NCI-H2196 (cell line): ENCODE measurements around the gene ZRANB1.
"Not testable (repeated sequence)": the region's sequence is repeated elsewhere in the genome, so short reads cannot be mapped to it uniquely, and the experiment has no call there.

Source experiments
- DNase-seq: peaks from one replicate; lab custom pipeline; 2025; ENCODE audit not compliant: unreplicated experiment; lab: John Stamatoyannopoulos, UW

The ZRANB1 gene

GRCh38 chr10:124962421-124962820 is 20.5 kb downstream of the ZRANB1 start:
- no peak for DNase-seq

DNA sequence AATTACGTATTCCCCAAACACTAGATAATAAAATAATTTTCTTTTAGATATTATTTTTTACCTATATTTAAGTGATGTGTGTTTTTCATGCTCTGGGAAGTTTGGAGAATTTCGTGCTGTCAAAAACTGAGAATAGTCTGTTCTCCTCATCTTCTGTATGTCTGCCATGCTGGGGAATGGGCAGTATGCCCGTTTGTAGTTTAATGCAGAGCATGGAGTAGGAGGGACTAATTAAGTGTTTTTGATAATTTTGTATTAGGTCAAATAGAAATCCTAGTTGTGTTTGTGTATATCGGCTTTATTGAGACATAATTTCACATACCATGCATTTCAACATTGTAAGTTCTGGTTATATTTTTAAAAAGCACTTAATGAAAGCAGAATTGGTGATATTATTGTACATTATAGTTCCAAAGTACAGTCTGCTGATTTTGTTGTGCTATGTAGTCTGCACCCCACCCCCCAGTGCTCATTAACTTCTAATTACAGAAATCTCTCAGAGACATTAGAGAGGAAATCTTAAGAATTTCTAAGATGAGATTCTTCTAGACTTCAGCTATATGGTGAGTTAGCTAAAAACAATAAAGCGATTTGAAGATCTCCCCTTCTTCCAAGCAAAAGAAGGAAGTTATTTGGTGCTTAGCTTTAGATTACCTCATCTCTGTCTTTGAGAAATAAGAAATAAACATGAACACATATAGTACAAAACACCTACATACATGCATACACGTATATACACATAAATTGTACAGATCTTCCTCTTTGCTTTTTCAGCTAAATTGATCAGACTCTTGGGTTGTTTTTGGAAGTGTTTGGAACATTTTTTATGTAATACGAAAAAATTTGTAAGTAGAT is 22.2 kb downstream of the ZRANB1 start:
- no peak for DNase-seq

DNA sequence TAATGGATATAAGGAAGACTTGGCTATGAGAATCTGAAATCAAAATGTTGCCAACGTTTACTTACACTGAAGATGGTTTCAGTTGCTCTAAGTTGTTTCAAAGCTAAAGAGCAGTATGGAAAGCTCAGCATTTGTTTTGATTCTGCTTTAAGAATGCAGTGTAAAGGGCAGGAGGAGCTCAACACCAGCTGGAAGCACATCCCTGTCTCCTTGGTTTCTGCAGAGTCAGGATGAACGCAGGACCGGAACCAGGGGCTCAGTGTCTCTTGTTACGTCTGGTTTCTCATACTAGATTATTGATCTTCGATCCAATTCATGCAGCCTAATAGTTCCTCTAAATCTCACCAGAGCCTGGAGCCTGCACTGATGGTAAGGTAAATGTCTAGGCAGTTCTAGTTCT is 24.1 kb downstream of the ZRANB1 start:
- no peak for DNase-seq

DNA sequence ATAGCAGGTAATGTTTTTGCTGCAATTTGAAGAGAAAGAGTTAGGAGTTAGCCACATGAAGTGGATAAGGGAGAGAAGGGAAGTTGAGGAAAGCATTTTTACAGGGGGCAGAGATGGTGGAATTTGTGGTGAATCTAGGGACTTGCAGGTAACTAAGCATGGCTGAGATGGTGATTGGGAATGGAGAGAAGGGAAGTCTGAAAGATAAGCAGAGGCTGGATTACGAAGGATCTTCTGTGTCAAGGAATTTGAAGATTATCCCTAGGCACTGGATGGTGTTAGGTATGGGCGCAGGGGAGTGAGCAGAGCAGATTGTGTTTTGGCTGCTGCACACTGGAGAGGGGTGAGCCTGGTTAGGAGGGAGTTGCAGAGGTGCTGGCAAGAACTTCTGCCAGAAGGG is 25.3 kb downstream of the ZRANB1 start:
- DNase-seq = no peak

DNA sequence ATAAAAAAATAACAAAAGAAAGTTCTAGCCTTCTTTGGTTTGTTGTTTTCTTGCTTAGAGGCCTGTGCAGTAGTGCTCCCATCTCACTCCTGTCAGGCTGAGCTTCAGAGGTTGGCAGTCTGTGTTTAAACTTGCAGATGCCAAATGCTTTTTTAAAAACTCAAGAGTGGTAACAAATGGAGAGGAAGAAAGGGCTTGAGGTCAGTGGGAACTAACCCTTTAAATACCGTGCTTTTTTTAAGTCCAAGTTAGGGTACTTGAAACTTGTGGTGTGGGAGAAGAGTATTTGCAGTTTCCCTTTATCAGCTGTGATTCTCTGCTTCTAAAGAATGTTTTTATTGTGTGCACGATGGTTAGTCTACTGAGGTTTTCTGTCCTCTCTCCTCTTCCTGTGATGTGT is 29.4 kb downstream of the ZRANB1 start:
- DNase-seq = no peak

DNA sequence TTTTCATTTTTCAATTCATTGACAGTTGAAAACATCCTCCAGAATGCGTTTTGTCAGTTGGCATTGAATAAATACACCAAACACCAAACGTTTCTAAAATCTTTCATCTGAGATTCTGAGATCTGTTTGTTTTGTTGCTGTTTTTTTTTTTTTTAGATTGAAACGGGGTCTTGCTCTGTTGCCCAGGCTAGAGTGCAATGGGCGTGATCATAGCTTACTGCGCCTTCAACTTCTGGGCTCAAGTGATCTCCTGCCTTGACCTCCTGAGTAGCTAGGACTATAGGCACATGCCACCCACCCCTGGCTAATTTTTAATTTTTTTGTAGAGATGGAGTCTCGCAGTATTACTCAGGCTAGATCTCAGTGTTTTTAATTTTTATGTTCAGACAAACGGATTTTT is 30.7 kb downstream of the ZRANB1 start:
- no peak for DNase-seq

- no peak for DNase-seq
These were observed 32.2 kb downstream of the ZRANB1 start for GRCh38 chr10:124974131-124974530.

DNA sequence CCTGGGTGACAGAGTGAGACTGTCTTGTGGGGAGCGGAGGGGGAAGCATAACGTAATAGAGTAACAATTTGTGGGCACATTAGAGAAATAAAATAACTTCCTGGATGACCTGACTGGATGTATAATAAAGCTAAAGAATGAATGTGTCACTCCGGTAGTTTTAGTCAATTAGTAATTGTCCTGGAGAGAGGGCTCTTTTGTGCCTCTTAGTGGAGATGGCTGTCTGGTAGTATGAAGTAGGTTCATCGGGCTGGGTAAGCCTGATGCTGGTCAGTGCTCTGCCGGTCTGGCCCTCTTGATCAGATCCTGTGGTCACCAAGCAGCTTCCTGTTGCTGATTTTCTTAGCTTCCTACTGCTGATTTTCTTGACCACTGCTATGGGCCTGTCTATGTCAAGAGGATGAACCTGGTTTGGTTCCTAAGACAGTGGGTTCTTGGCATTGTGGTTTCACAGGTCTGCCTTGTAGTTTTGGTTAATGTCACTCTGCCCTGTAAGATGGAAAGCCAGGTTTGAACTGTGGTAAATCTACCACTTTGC is 34.1 kb downstream of the ZRANB1 start:
- no peak for DNase-seq

- DNase-seq = no peak
These were observed 35.2 kb downstream of the ZRANB1 start for GRCh38 chr10:124977161-124977560.

DNA sequence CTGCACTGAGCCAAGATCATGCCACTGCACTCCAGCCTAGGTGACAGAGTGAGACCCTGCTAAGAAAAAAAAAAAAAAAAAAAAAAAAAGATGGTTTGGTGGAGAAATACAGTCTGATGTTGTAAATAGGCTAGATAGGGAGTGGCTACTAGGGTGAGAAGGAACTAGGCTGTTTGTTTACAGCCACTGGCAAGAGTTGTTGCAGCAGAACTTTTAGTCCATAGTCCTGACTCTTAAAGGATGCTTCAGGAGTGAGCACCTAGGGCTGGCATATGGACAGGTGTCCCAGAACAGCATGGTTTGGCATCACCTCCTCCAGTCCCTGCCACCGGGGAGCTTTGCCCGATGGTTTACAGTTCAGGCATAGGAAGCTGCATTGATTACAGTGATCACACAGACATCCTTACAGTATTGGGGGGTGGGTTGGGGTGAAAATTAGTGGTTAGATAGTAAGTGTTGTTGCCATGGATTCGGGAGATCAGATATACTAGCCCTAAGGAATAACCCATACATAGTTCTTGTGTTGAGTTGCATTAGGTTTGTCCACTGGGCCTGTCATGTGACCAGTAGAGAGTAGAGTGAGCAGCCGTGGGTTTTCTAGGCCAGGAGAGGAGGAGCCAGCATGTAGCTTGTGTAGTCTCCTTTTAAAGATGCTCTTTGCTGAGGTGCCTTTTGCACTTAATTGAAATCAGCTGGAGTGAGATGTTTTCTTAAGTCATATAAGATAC is 35.9 kb downstream of the ZRANB1 start:
- no peak for DNase-seq

DNA sequence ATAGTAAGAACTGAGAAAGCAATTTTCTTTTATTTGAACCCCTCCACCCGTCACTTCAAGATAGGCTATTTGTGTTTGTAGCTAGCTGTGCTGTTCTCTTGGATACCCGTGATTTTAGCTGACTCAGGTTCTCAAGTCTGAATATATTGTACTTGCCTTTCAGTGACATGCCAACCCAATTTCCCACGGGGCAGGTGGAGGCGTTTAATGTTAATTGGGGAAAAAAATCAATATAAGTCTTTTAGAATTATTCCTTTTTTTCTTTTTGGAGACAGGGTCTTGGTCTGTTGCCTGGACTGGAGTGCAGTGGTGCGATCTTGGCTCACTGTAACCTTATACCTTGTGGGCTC is 36.4 kb downstream of the ZRANB1 start:
- no peak for DNase-seq

DNA sequence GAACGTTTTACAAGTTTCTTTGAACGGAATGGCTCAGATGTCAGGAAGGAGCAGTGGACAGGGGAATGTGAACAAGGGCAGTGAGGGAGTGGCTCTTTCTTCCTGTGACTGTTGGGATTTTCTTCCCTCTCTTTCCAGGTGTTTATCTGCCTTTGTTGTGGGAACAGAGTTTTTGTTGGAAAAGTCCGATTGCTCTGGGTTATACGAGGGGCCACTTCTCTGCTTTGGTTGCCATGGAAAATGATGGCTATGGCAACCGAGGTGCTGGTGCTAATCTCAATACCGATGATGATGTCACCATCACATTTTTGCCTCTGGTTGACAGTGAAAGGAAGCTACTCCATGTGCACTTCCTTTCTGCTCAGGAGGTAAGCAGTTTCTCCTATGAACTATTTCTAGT is 41.4 kb downstream of the ZRANB1 start:
- no peak for DNase-seq

DNA sequence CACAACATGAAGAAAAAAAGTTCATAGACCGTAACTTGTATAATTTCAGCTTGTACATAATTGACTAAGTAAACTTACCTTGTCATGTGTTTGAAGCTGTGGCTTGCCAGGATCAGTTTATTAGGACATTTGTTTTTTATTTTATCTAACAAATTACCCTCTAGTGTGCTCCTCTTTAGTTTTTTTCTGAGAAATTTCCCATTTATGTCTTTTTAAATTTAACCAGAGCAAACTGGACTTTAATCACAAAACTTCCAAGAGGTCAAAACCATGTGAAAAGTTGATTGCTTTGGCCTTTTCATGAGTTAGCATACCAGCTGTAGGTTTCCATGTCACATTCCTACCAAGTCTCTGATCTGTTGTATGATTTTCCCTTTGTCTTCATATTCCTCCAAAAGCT is 42.5 kb downstream of the ZRANB1 start:
- no peak for DNase-seq

GRCh38 chr10:124985162-124985561 is 43.2 kb downstream of the ZRANB1 start:
- DNase-seq = no peak

DNA sequence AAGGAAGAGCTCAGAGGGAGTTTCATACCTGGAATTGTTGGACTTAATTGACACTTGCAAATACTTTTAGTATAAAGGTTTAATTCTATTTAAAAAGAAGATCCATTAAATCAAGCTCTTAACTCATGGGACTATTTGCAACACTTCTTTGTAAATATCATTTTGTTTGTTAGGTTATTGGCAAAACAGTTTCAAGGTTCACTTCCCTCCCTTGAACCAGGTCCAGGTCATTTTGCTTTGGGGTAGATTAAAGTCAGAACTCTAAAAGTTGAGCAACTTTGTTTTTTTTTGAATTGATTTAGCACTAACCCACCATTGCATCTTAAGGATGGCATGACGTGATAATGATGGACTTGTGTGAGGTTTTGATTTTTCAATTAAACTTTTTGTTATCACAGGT is 45.9 kb downstream of the ZRANB1 start:
- DNase-seq = no peak

GRCh38 chr10:124988753-124989152 is 46.8 kb downstream of the ZRANB1 start:
- not testable (repeated sequence) for DNase-seq

DNA sequence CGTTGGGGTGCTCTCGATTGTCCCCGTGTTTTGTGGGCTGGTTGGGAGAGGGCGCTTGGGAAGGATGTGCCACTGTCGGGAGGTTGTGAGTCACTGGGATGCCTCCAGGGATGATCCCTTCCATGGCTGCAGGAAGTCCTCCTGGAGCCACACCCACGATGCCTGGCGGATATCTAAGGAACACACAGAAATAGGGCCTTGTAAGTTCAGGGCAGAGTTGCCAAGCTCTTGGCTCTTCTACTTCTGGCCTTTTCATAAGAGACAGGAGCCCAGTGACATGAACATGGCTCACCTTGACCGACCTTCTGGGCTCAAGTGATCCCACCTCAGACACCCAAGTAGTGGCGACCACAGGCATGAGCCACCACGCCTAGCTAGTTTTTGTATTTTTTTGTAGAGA is 47.6 kb downstream of the ZRANB1 start:
- DNase-seq = no peak

GRCh38 chr10:124990671-124991625 is 49.0 kb downstream of the ZRANB1 start:
- DNase-seq = no peak

DNA sequence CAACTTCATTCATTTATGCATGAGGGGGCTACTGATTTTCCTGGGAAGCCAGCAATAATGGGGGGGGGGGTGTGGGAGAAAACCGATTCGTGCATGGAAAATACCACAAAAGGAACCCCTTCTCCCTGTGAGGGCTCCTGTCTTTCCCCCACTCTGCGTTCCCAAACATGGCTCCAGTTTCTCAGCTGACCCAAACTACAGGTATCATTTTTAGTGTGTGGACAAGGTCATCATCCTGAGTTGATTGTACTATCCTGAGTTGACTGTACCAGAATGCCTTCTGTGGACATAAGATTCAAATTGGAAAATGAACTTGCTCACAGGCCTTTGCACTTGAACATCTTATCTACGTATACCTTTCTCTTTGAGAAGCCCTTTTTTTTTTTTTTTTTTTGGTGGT is 49.9 kb downstream of the ZRANB1 start:
- DNase-seq = no peak

DNA sequence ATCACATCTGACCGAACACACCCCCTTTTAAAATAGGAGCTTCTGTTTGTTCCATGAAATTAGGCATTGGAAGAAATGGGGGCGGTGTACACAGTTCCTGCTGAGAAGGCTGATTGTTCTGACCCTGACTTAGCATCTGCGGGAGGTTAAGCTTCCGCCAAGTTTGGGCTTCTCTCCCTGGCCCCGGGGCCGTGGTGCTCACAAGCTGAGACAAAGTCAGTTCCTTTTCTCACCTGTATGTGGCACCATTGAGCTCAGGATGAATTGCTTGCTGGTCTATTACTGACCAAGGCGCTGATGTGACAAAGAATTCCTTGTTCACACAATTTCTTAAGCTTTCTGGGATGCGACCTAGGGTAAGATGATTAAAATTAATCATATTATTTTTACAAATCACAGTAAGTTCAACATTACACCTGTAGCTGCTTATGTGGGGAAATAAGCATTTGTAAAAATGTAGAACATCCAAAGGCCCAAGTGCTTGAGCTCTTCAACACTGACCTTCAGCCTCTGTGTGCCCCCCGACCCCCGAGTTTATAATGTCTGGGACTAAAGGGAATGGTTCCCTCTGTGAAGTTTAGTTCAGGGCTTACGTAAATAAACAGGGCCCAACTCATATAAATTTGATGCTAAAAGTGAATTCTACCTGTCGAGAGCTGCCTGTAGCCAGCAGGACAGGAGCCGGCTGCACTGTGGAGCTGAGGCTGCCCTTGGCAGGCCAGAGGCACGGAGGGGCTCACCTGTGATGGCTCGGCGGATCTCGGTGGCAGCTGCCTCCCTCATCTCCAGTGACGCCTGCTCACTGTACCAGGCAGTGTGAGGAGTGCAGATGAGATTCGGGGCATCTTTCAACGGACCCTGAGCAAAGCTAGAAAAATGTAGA is 50.8 kb downstream of the ZRANB1 start:
- DNase-seq = peak; percentile 57
